KMS-11 (cell line): ENCODE measurements around the gene USP27X.

Source experiments
- H2AFZ ChIP-seq: fragments of 200-600 bp; sonication (generic); 2 replicates; pipeline ENCODE4 v1.6.1; 2016; ENCODE audit warnings: antibody characterized with exemption, mixed run types, low read depth
- H3K27ac ChIP-seq: fragments of 200-600 bp; sonication (generic); 2 replicates; pipeline ENCODE4 v1.6.1; 2016; ENCODE audit warnings: mild to moderate bottlenecking, mixed run types
- H3K27me3 ChIP-seq: fragments of 200-600 bp; sonication (generic); 2 replicates; pipeline ENCODE4 v1.6.1; 2017; ENCODE audit warnings: mild to moderate bottlenecking, low read depth, mixed run types, moderate library complexity; ENCODE audit not compliant: insufficient read depth
- H3K36me3 ChIP-seq: fragments of 200-600 bp; sonication (generic); 2 replicates; pipeline ENCODE4 v1.6.1; 2017; ENCODE audit warnings: mild to moderate bottlenecking, mixed run types; ENCODE audit not compliant: insufficient read depth
- H3K4me1 ChIP-seq: fragments of 200-600 bp; sonication (generic); 2 replicates; pipeline ENCODE4 v1.6.1; 2016; ENCODE audit warnings: mild to moderate bottlenecking, low read depth, mixed run types; ENCODE audit not compliant: poor library complexity, severe bottlenecking
- H3K4me2 ChIP-seq: fragments of 200-600 bp; sonication (generic); 2 replicates; pipeline ENCODE4 v1.7.0; 2016; ENCODE audit warnings: mild to moderate bottlenecking, mixed run types
- H3K4me3 ChIP-seq: fragments of 200-600 bp; sonication (generic); IDR thresholded peaks from 2 replicates; pipeline ENCODE4 v1.6.1; 2017; ENCODE audit warnings: low read depth, low read length, mixed read lengths; ENCODE audit not compliant: insufficient read depth
- H3K79me2 ChIP-seq: fragments of 200-600 bp; sonication (generic); 2 replicates; pipeline ENCODE4 v1.6.1; 2016; ENCODE audit warnings: low read depth, mixed run types; ENCODE audit not compliant: insufficient read depth
- H3K9ac ChIP-seq: fragments of 200-600 bp; sonication (generic); 2 replicates; pipeline ENCODE4 v1.6.1; 2016; ENCODE audit warnings: mild to moderate bottlenecking, mixed run types
- H4K20me1 ChIP-seq: fragments of 200-600 bp; sonication (generic); 2 replicates; pipeline ENCODE4 v1.6.1; 2016; ENCODE audit warnings: mild to moderate bottlenecking, mixed run types; ENCODE audit not compliant: insufficient read depth
- CTCF ChIP-seq: fragments of 200-600 bp; sonication (generic); conservative IDR thresholded peaks from 2 replicates; pipeline ENCODE4 v1.6.1; 2017; ENCODE audit warnings: low read depth, mild to moderate bottlenecking, antibody characterized with exemption, low read length, moderate library complexity, mixed read lengths

Gene USP27X

GRCh38 chrX:49878834-49879655 is at the start of gene USP27X:
Gene USP27X (plus strand): TSS chrX:49879484. CDS start chrX:49880308, 824 bp downstream.
- Histone ChIP-seq H3K4me1 (peaks cover 10% of the 10 kb centered on the region), H3K9ac (peak within 1 kb of the TSS; percentile 27; the same call in 1 of the 2 replicates), H4K20me1 (no peaks in the 10 kb centered on the region), H3K27ac (no peak within 1 kb of the TSS), H3K36me3 (no peaks in the 10 kb centered on the region), H3K4me3 (no peak within 1 kb of the TSS), H3K4me2 (peak within 1 kb of the TSS; percentile 64), H2AFZ (peak within 1 kb of the TSS; percentile 79), H3K79me2 (no peaks in the 10 kb centered on the region), H3K27me3 (no peaks in the 10 kb centered on the region)
- TF ChIP-seq CTCF = peak; percentile 58

DNA sequence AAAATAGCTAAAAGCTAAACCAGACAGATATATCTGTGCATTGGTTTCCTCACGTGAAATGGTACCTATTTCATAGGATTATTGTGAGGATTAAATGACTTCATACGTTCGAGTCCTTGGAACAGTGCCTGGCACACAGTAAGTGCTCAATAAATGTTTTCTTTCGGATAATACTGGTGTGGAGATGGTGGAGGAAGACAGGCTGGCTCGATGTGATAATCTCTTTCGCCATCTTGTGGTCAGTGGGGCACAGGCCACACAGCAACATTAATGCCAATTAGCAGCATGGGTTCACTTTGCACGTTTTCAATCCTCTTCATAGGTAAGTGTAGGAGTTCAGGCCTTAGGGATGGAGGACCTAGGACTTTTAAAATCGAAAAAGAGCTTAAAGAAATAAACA is 40.9 kb upstream of the USP27X start:
- peak; percentile 76 for TF ChIP-seq CTCF
- Histone ChIP-seq H4K20me1 (no peaks in the 10 kb centered on the region), H3K4me3 (no peak overlapping the region), H3K27me3 (no peaks in the 10 kb centered on the region), H2AFZ (peak overlapping the region; percentile 47; the same call in 1 of the 2 replicates), H3K79me2 (no peaks in the 10 kb centered on the region), H3K4me1 (peaks cover 5% of the 10 kb centered on the region), H3K9ac (no peak overlapping the region), H3K36me3 (no peaks in the 10 kb centered on the region), H3K4me2 (no peak overlapping the region), H3K27ac (no peak overlapping the region)

DNA sequence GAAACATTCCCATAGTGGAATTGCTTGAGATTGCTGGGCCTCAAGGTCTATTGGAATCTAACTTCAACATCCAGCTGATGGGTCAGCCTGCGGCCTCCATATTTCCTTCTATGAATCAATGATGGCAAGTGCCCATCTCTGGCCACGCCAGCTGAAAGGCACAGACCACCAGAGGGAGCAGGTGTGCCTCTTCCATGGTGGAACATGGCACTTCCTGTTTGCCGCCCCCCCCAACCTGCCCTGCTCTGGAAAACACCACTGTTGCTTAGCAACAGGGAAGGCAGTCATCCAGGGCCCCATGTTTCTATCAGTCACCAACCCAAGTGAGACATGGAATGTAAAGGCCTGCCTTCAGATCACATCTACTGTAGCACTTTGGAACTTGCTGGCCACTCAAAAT is 38.6 kb upstream of the USP27X start:
- Histone ChIP-seq H3K4me3 (no peak overlapping the region), H3K27me3 (no peaks in the 10 kb centered on the region), H4K20me1 (no peaks in the 10 kb centered on the region), H2AFZ (peak overlapping the region; percentile 52), H3K79me2 (no peaks in the 10 kb centered on the region), H3K36me3 (no peaks in the 10 kb centered on the region), H3K27ac (no peak overlapping the region), H3K4me2 (0 out of 2 replicates have a peak overlapping the region, but pooled peaks have one; percentile 12), H3K4me1 (peaks cover 5% of the 10 kb centered on the region), H3K9ac (no peak overlapping the region)
- peak; percentile 57 for TF ChIP-seq CTCF

DNA sequence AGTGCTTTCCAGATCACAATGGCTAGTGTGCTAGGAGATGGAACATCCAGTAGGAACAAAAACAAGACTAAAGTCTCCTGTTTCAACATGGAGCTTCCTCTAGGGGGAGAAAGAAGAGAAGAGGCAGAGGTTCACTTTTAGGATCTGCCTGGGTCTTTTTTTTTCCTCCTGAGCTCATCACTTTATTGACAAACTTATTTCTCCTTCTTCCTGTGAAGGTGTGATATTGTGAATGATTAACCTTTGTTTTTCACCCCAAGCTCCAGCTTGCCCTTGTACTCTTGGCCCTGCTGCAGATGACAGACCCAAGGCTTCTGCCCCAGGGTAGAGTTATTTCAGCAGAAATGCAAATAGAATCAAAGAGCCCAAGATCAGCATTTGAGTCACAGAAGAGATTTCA is 36.7 kb upstream of the USP27X start:
- H3K27me3 ChIP-seq = no peaks in the 10 kb centered on the region

More for the DNA sequence above, 36.7 kb upstream of the USP27X start:
- Histone ChIP-seq H3K36me3 (no peaks in the 10 kb centered on the region), H3K9ac (no peak overlapping the region), H3K4me2 (no peak overlapping the region), H2AFZ (no peak overlapping the region), H3K79me2 (no peaks in the 10 kb centered on the region), H3K4me3 (no peak overlapping the region), H4K20me1 (no peaks in the 10 kb centered on the region), H3K27ac (no peak overlapping the region), H3K4me1 (peaks cover 5% of the 10 kb centered on the region)
- TF ChIP-seq CTCF = 0 out of 2 replicates have a peak, but pooled peaks have one; percentile 10
